GM13976 (cell line): ENCODE data around the gene ARHGAP9.

ENCODE experiments used
- DNase-seq: peaks from one replicate; pipeline ENCODE4 v3.0.0; 2012; ENCODE audit warnings: low spot score
- in situ Hi-C: fragments of 300-500 bp; cut with MboI; formaldehyde crosslinking; loops from one replicate; pipeline ENCODE4 v1.12.0; 2022; ENCODE audit warnings: low sequenced_read_pairs, mixed read lengths, inconsistent platforms; ENCODE audit not compliant: unreplicated experiment
- TF ChIP-seq, protein P1 (sequence below): IDR thresholded peaks from 2 replicates; pipeline ENCODE4 v1.5.1; 2012; ENCODE audit warnings: borderline replicate concordance, mild to moderate bottlenecking; ENCODE audit not compliant: insufficient read depth; ENCODE audit errors: extremely low read depth, missing control alignments, control extremely low read depth

ARHGAP9 gene

DNA sequence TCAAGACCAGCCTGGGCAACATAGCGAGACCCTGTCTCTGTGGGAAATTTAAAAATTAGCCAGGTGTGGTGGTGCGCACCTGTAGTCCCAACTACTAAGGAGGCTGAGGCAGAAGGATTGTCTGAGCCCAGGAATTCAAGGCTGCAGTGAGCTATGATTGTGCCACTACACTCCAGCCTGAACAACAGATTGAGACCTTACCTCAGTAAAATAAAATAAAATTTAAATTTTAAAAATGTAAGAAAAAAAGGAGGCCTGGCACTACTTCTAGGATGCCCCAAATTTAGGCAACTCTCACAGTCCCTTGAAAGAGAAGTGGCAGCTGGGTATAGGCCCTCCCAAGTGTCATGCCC is 25.5 kb downstream of the ARHGAP9 start:
- TF ChIP-seq, protein P1, sequence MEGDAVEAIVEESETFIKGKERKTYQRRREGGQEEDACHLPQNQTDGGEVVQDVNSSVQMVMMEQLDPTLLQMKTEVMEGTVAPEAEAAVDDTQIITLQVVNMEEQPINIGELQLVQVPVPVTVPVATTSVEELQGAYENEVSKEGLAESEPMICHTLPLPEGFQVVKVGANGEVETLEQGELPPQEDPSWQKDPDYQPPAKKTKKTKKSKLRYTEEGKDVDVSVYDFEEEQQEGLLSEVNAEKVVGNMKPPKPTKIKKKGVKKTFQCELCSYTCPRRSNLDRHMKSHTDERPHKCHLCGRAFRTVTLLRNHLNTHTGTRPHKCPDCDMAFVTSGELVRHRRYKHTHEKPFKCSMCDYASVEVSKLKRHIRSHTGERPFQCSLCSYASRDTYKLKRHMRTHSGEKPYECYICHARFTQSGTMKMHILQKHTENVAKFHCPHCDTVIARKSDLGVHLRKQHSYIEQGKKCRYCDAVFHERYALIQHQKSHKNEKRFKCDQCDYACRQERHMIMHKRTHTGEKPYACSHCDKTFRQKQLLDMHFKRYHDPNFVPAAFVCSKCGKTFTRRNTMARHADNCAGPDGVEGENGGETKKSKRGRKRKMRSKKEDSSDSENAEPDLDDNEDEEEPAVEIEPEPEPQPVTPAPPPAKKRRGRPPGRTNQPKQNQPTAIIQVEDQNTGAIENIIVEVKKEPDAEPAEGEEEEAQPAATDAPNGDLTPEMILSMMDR = no peak
- in situ Hi-C loops = loop anchor here (10.0 kb wide), 1 partner anchor 169 kb away; no protein-coding TSS in a partner anchor
- no peak for DNase-seq

DNA sequence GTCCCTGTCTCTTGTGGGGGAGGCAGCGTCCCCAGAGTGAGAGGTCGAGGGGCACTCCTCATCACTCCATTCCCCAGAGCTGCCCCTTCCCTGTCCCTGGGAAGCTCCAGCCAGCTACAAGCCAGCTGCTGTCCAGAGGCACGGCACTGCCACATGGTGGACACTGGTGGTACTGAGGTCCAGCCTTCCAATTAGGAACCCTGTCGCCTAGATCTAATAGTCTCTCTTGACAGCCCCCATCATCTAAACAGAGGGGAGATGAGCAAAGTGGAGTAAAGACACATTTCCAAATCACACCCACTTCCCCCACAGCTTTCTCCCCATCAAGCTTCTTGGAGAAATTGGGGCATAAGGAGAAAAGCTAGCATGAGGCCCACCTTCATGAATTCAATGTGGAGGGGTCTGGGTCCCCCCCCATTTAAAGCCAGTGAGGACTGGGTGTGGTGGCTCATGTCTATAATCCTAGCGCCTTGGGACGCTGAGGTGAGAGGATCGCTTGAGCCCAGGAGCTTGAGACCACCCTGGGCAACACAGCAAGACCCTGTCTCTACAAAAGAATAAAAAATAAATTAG is 26.6 kb downstream of the ARHGAP9 start:
- in situ Hi-C loops = loop anchor here (10.0 kb wide), 1 partner anchor 168 kb away; no protein-coding TSS in a partner anchor
- TF ChIP-seq, protein P1 = peak; percentile 92
- DNase-seq = peak; percentile 69

DNA sequence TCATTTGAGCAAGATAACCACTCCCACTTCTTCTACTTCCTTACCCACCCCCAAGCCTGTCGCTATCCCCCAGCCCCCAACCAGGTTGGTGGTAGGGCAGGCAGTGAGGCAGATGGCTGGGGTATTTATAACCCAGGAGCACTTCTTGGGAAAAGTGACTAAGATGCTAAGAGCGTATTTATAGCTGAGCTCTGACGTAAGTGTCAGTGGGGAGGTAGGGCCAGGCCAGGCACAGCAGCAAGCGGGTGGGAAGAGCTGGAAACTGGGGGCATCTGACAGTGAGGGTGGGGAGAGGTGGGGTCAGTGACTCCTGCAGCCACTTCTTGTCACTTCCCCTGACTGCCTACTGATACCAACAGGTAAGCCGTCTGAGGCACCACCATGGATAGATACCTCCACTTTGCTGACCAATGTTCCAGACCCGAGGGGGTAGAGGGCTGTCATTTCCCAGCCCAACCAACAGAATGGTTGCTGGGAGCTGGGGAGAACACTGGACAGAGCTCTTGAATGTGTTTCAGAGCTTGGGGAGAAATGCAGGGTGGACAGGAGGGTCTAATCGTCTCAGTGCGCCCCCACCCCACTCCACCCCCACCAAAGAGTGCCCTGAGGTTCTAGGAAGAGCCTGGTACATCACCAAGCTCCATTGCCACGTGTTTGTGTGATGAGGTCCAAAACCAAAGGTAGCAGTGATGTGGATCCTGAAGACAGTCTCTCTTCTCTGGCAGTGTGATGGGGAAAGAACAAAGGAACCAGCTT is 27.3 kb downstream of the ARHGAP9 start:
- TF ChIP-seq, protein P1 = no peak
- DNase-seq = peak; percentile 51
- in situ Hi-C loops = loop anchor here (10.0 kb wide), 1 partner anchor 168 kb away; no protein-coding TSS in a partner anchor

DNA sequence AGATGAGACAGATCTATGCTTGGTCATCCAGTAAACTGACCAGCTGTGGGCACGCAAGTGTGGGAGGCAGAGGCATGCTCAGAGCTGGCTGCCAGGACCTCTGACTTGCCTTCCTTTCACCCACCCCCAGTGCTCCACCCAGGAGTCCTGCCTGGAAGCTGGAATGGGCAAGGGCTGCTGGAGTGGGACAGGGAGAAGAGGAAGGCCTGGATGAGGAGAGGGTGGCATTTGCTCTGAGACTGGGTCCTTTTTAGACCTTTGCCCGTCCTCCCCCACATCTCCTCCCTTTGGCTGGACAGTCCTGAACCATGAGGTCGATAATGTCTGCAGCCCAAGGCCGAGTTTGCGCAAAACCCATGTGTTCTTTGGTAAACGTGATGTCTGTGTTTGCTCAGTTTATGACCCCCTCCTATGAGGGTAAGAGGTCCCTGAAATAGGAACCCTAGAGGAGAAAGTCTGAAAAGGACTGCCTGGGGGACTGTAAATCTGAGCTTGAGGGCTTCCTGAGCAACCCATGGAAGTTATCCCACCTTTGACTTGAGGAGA is 28.4 kb downstream of the ARHGAP9 start:
- DNase-seq = no peak
- in situ Hi-C loops = loop anchor here (10.0 kb wide), 1 partner anchor 167 kb away; no protein-coding TSS in a partner anchor
- TF ChIP-seq, protein P1 = no peak

DNA sequence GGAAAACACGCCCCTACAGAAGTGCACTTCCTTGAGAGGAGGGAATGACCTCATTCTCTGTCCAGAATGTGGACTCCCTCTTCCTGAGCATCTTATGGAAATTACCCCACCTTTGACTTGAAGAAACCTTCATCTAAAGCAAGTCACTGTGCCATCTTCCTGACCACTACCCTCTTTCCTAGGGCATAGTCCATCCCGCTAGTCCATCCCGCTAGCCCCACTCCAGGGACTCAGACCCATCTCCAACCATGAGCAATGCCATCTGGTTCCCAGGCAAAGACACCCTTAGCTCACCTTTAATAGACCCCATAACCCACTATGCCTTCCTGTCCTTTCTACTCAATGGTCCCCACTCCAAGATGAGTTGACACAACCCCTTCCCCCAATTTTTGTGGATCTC is 29.6 kb downstream of the ARHGAP9 start:
- in situ Hi-C loops = loop anchor here (10.0 kb wide), 1 partner anchor 165 kb away; no protein-coding TSS in a partner anchor
- DNase-seq = no peak
- TF ChIP-seq, protein P1 = no peak

DNA sequence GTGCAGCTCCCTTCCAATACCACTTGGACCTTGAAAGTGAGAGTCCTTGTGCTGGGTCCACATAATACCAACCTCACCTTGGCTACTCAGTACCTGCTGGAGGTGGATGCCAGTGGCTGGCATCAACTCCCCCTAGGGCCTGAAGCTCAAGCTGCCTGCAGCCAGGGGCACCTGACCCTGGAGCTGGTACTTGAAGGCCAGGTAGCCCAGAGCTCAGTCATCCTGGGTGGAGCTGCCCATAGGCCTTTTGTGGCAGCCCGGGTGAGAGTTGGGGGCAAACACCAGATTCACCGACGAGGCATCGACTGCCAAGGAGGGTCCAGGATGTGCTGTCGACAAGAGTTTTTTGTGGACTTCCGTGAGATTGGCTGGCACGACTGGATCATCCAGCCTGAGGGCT is 30.3 kb downstream of the ARHGAP9 start:
- TF ChIP-seq, protein P1 = no peak
- DNase-seq = no peak
- in situ Hi-C loops = no loop called here
